Endothelial cell of umbilical vein (primary cell): ENCODE results near the gene ZNF154. TPM values are rescaled to one million over a fixed set of nuclear protein-coding genes. Genes with fewer than 3 reads are reported as not detected.

Experiments
- BruUV-seq: library from RNA; stranded (reverse); fragments of 400-500 nt; replicated peaks from 2 replicates; lab custom pipeline; 2021; lab: Mats Ljungman, UMichigan
- CTCF ChIA-PET: fragments of 300-600, 350-600 bp; sonication (Branson Sonifier 250); formaldehyde crosslinking; loops from one replicate; lab custom pipeline; 2021; ENCODE audit warnings: antibody characterized with exemption, inconsistent platforms; lab: Charles Lee
- POLR2A ChIA-PET: fragments of 300-600, 350-600 bp; sonication (Branson Sonifier 250); formaldehyde crosslinking; loops from one replicate; lab custom pipeline; 2021; ENCODE audit warnings: antibody characterized with exemption, inconsistent platforms; lab: Charles Lee
- DNase-seq: peaks from one replicate; pipeline ENCODE4 v3.0.0-alpha.2; 2011; ENCODE audit warnings: low read depth, low spot score
- FAIRE-seq: peaks from 2 replicates; lab custom pipeline; 2011; peaks lifted over from hg19 to GRCh38; lab: Jason Lieb, UNC
- H2AFZ ChIP-seq: 2 replicates; pipeline ENCODE4 v1.6.0; 2012; ENCODE audit warnings: low read depth, low read length, control low read depth, inconsistent platforms
- H3K27ac ChIP-seq: 2 replicates; pipeline ENCODE4 v1.5.1; 2011; ENCODE audit warnings: low read depth, mild to moderate bottlenecking, control low read depth, low read length, moderate library complexity; ENCODE audit not compliant: insufficient read depth
- H3K27me3 ChIP-seq, 2 experiments: 2 replicates each; pipeline versions ENCODE4 v1.6.0 to v1.6.1; 2011; ENCODE audit warnings: low read length in 2 of 2, mixed read lengths in 1 of 2; ENCODE audit not compliant: control insufficient read depth in 2 of 2, insufficient read depth in 2 of 2
- H3K36me3 ChIP-seq, 2 experiments: 2 replicates in 1 of 2; 3 replicates in 1 of 2; pipeline ENCODE4 v1.5.1; 2011; ENCODE audit warnings: low read length in 2 of 2, mild to moderate bottlenecking in 1 of 2, moderate library complexity in 1 of 2; ENCODE audit not compliant: control insufficient read depth in 2 of 2, insufficient read depth in 2 of 2; ENCODE audit errors: extremely low read depth in 1 of 2
- H3K4me1 ChIP-seq: 3 replicates; pipeline ENCODE4 v1.5.1; 2011; ENCODE audit warnings: mild to moderate bottlenecking, low read length; ENCODE audit not compliant: control insufficient read depth, insufficient read depth; ENCODE audit errors: extremely low read depth
- H3K4me2 ChIP-seq: 2 replicates; pipeline ENCODE4 v1.6.1; 2011; ENCODE audit warnings: low read length, control low read depth, mixed read lengths; ENCODE audit not compliant: insufficient read depth
- H3K4me3 ChIP-seq, 3 experiments: fragments of 200-600 bp in 1 of 3; sonication (generic), shearing (Covaris generic) in 1 of 3; replicated peaks in 1 of 3; 2 replicates each; pipeline ENCODE4 v1.5.1; 2011 to 2016; ENCODE audit warnings: control low read depth in 3 of 3, low read length in 3 of 3, mild to moderate bottlenecking in 2 of 3, inconsistent platforms in 1 of 3, low read depth in 1 of 3, moderate library complexity in 1 of 3; ENCODE audit not compliant: insufficient read depth in 1 of 3
- H3K79me2 ChIP-seq: 2 replicates; pipeline ENCODE4 v1.6.0; 2012; ENCODE audit warnings: low read length, inconsistent platforms; ENCODE audit not compliant: control insufficient read depth, insufficient read depth
- H3K9ac ChIP-seq: replicated peaks from 2 replicates; pipeline ENCODE3; 2011; ENCODE audit warnings: low read length, control low read depth; ENCODE audit not compliant: insufficient read depth; ENCODE audit errors: extremely low read depth
- H3K9me1 ChIP-seq: replicated peaks from 3 replicates; pipeline ENCODE4 v1.6.0; 2011; ENCODE audit warnings: mild to moderate bottlenecking, low read length; ENCODE audit not compliant: control insufficient read depth, insufficient read depth; ENCODE audit errors: extremely low read depth
- H3K9me3 ChIP-seq: replicated peaks from 2 replicates; pipeline ENCODE4 v1.5.1; 2012; ENCODE audit warnings: low read length, inconsistent platforms; ENCODE audit not compliant: control insufficient read depth, insufficient read depth
- H4K20me1 ChIP-seq: replicated peaks from 2 replicates; pipeline ENCODE3; 2011; ENCODE audit warnings: mild to moderate bottlenecking, low read length; ENCODE audit not compliant: control insufficient read depth, insufficient read depth; ENCODE audit errors: extremely low read depth
- EZH2 ChIP-seq: IDR thresholded peaks from 2 replicates; pipeline ENCODE4 v1.6.1; 2012; ENCODE audit warnings: borderline replicate concordance, low read depth, mild to moderate bottlenecking, moderate library complexity, low read length, inconsistent platforms; ENCODE audit not compliant: severe bottlenecking
- FOS ChIP-seq: IDR thresholded peaks from 2 replicates; pipeline ENCODE4 v1.6.1; 2011; ENCODE audit warnings: mild to moderate bottlenecking, low read length, moderate library complexity, borderline replicate concordance; ENCODE audit not compliant: insufficient read depth
- GATA2 ChIP-seq: IDR thresholded peaks from 2 replicates; pipeline ENCODE4 v1.7.0; 2011; ENCODE audit warnings: low read depth, mild to moderate bottlenecking, moderate library complexity, mixed read lengths, low read length; ENCODE audit not compliant: insufficient read length, insufficient read depth
- JUN ChIP-seq: IDR thresholded peaks from 2 replicates; pipeline ENCODE4 v1.6.1; 2011; ENCODE audit warnings: borderline replicate concordance, low read depth; ENCODE audit not compliant: insufficient read length, insufficient read depth
- MAX ChIP-seq: IDR thresholded peaks from 2 replicates; pipeline ENCODE4 v1.6.1; 2011; ENCODE audit not compliant: insufficient read depth, insufficient read length
- MYC ChIP-seq: IDR thresholded peaks from one replicate; pipeline ENCODE4 v1.6.1; 2011; ENCODE audit warnings: mild to moderate bottlenecking, low read depth, low read length
- POLR2A ChIP-seq: IDR thresholded peaks from 2 replicates; pipeline ENCODE4 v1.6.1; 2012; ENCODE audit warnings: low read depth, mild to moderate bottlenecking, control low read depth, low read length
- POLR2AphosphoS5 ChIP-seq: IDR thresholded peaks from 2 replicates; pipeline ENCODE4 v1.6.1; 2012; ENCODE audit warnings: low read depth, mild to moderate bottlenecking, control low read depth, low read length, moderate library complexity; ENCODE audit not compliant: insufficient read depth
- dilution Hi-C: fragments of 300-500 bp; cut with MboI; formaldehyde crosslinking; loops from one replicate; pipeline ENCODE4 v1.15.0; 2019; ENCODE audit warnings: low sequenced_read_pairs; ENCODE audit not compliant: extremely low pct_ligation_motif_present
- intact Hi-C: fragments of 100-400 bp; cut with micrococcal nuclease; formaldehyde crosslinking; loops from one replicate; pipeline ENCODE4 v1.10.0; 2022
- polyA plus RNA-seq, 4 experiments: library from polyadenylated mRNA; depleted of rRNA in 3 of 4; stranded (reverse) in 3 of 4; unstranded in 1 of 4; fragments of >200 nt; gene quantifications; 2 replicates each; pipeline versions ENCODE4 v1.2.1 to v1.2.3, GENCODE V29; 2011 to 2012; ENCODE audit warnings: missing spikeins in 1 of 4
- total RNA-seq: library from RNA; stranded (reverse); gene quantifications from 2 replicates; pipeline ENCODE4 v1.2.3, GENCODE V29; 2021
- TF ChIP-seq, protein P1 (sequence below), 2 donors: IDR thresholded peaks; 1 replicate in 1 of 2; 2 replicates in 1 of 2; pipeline ENCODE4 v1.5.1; 2011; ENCODE audit warnings: low read length in 2 of 2, mild to moderate bottlenecking in 2 of 2, moderate library complexity in 2 of 2, control low read depth in 1 of 2, inconsistent platforms in 1 of 2, low read depth in 1 of 2; ENCODE audit not compliant: insufficient read depth in 1 of 2; ENCODE audit errors: extremely low read depth in 1 of 2

The ZNF154 gene
- total and polyA plus RNA-seq, 2 donors (not counting 3 experiments of a cell fraction or from before 2014, with no cell fraction given): 1.3 to 2.0 TPM

DNA sequence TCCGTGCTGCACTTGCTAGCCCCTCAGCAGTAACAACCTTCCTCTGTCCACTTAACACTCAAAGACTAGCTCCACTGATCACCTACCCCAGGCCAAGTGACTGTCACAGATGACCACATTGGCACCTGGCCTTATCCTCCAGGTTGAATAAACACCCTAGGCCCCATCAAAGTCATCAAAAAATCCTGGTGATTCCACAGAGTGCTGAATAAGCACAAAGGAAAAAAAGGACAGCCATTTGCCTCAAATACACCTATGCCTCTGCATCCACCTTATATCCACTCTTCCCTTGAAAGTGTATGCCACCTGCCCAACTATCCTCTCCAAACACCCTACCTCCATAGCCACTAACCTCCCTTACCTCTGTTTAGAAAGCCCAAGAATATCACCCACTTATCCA lies 2.7 kb downstream of the ZNF154 start:
- dilution Hi-C loops (no loop called here), intact Hi-C loops (no loop called here)
- H3K27me3 ChIP-seq: peaks cover 0 to 16% of the 10 kb centered on the region in 2 experiments
- BruUV-seq: no TSS peak
- H3K4me3 ChIP-seq: no peak overlapping the region
- H3K27ac ChIP-seq: no peak overlapping the region
- CTCF ChIA-PET: no interaction called here
- H3K36me3 ChIP-seq: peaks cover 0 to 2% of the 10 kb centered on the region in 2 experiments
- peaks cover 6% of the 10 kb centered on the region for H3K9me3 ChIP-seq
- POLR2A ChIA-PET: no interaction called here
- no peak overlapping the region for H2AFZ ChIP-seq
- no peak overlapping the region for H3K9ac ChIP-seq
- H3K4me2 ChIP-seq: no peak overlapping the region
- TF ChIP-seq, protein P1, sequence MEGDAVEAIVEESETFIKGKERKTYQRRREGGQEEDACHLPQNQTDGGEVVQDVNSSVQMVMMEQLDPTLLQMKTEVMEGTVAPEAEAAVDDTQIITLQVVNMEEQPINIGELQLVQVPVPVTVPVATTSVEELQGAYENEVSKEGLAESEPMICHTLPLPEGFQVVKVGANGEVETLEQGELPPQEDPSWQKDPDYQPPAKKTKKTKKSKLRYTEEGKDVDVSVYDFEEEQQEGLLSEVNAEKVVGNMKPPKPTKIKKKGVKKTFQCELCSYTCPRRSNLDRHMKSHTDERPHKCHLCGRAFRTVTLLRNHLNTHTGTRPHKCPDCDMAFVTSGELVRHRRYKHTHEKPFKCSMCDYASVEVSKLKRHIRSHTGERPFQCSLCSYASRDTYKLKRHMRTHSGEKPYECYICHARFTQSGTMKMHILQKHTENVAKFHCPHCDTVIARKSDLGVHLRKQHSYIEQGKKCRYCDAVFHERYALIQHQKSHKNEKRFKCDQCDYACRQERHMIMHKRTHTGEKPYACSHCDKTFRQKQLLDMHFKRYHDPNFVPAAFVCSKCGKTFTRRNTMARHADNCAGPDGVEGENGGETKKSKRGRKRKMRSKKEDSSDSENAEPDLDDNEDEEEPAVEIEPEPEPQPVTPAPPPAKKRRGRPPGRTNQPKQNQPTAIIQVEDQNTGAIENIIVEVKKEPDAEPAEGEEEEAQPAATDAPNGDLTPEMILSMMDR (IDR thresholded peaks at IDR 0.05; ENCODE audit: extremely low read depth in 1 of 2, insufficient read depth in 1 of 2, low read depth in 1 of 2, low read length in 2 of 2): no peak
- no peak for TF ChIP-seq MYC
- no peak for TF ChIP-seq MAX
- TF ChIP-seq GATA2: no peak
- TF ChIP-seq FOS: no peak
- TF ChIP-seq POLR2AphosphoS5: no peak
- no peak for TF ChIP-seq JUN
- no peak for TF ChIP-seq EZH2
- TF ChIP-seq POLR2A: no peak
- FAIRE-seq (no peak), DNase-seq (no peak)
- no peaks in the 10 kb centered on the region for H4K20me1 ChIP-seq
- no peaks in the 10 kb centered on the region for H3K79me2 ChIP-seq
- H3K9me1 ChIP-seq: no peaks in the 10 kb centered on the region
- no peaks in the 10 kb centered on the region for H3K4me1 ChIP-seq
